K562 (cell line): ENCODE data around the gene PLIN5.

ENCODE experiments used
- HNRNPLL ChIP-seq: fragments of 200-400 bp; formaldehyde crosslinking; IDR thresholded peaks from 2 replicates; pipeline ENCODE4 v1.6.1; 2017; ENCODE audit warnings: low read length, low read depth, mild to moderate bottlenecking; ENCODE audit not compliant: poor library complexity, severe bottlenecking
- SNRNP70 ChIP-seq: fragments of 200-400 bp; formaldehyde crosslinking; optimal IDR thresholded peaks from 2 replicates; pipeline ENCODE3; 2017; ENCODE audit warnings: low read depth, low read length
- TAF1 ChIP-seq: IDR thresholded peaks from 2 replicates; pipeline ENCODE4 v1.6.1; 2011; ENCODE audit warnings: mild to moderate bottlenecking, low read length, moderate library complexity; ENCODE audit not compliant: insufficient read depth, control insufficient read depth, severe bottlenecking; ENCODE audit errors: extremely low read depth
- ZNF384 ChIP-seq: IDR thresholded peaks from 2 replicates; pipeline ENCODE4 v1.6.1; 2012; ENCODE audit warnings: low read depth, low read length, improper control_type of control experiment
- TF ChIP-seq, protein P1 (sequence below): sonication (generic); formaldehyde crosslinking; IDR thresholded peaks from 2 replicates; pipeline ENCODE4 v1.8.1; 2023; ENCODE audit warnings: mild to moderate bottlenecking, missing genetic modification reagents
- TF ChIP-seq, protein P2 (sequence below): sonication (generic); formaldehyde crosslinking; IDR thresholded peaks from 2 replicates; pipeline ENCODE4 v1.8.0; 2022; ENCODE audit warnings: mild to moderate bottlenecking, missing genetic modification reagents
- TF ChIP-seq, protein P3 (sequence below): sonication (generic); formaldehyde crosslinking; IDR thresholded peaks from 2 replicates; pipeline ENCODE4 v1.9.0; 2022; ENCODE audit warnings: mild to moderate bottlenecking, missing genetic modification reagents
- TF ChIP-seq, protein P4 (sequence below): IDR thresholded peaks from 2 replicates; pipeline ENCODE4 v1.6.1; 2014; ENCODE audit warnings: antibody characterized with exemption

DNA sequence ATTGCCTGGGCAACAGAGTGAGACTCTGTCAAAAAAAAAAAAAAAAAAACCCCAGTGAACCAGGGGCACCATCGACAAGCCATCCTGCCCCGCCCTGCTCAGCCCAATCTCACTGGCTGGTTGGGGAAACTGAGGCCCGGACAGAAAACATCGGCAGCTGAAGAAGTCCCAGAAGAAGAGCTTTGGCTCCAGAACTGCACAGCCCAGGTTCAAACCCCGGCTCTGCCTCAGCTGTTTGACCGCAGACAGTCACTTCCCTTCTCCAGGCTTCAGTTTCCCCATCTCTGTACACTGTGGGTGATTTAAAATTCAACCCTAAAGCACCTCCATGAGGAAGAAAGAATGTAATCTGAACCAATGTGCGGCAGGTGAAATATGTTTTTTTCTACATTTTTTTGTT is 33.9 kb upstream of the PLIN5 start:
- TF ChIP-seq, protein P1, sequence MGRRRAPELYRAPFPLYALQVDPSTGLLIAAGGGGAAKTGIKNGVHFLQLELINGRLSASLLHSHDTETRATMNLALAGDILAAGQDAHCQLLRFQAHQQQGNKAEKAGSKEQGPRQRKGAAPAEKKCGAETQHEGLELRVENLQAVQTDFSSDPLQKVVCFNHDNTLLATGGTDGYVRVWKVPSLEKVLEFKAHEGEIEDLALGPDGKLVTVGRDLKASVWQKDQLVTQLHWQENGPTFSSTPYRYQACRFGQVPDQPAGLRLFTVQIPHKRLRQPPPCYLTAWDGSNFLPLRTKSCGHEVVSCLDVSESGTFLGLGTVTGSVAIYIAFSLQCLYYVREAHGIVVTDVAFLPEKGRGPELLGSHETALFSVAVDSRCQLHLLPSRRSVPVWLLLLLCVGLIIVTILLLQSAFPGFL (CRISPR knock-in tag) = no peak
- TF ChIP-seq, protein P2, sequence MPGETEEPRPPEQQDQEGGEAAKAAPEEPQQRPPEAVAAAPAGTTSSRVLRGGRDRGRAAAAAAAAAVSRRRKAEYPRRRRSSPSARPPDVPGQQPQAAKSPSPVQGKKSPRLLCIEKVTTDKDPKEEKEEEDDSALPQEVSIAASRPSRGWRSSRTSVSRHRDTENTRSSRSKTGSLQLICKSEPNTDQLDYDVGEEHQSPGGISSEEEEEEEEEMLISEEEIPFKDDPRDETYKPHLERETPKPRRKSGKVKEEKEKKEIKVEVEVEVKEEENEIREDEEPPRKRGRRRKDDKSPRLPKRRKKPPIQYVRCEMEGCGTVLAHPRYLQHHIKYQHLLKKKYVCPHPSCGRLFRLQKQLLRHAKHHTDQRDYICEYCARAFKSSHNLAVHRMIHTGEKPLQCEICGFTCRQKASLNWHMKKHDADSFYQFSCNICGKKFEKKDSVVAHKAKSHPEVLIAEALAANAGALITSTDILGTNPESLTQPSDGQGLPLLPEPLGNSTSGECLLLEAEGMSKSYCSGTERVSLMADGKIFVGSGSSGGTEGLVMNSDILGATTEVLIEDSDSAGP = no peak
- TF ChIP-seq ZNF384 (no peak), HNRNPLL (no peak), SNRNP70 (no peak), TAF1 (no peak)
- TF ChIP-seq, protein P3, sequence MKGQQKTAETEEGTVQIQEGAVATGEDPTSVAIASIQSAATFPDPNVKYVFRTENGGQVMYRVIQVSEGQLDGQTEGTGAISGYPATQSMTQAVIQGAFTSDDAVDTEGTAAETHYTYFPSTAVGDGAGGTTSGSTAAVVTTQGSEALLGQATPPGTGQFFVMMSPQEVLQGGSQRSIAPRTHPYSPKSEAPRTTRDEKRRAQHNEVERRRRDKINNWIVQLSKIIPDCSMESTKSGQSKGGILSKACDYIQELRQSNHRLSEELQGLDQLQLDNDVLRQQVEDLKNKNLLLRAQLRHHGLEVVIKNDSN (CRISPR knock-in tag) = no peak
- TF ChIP-seq, protein P4, sequence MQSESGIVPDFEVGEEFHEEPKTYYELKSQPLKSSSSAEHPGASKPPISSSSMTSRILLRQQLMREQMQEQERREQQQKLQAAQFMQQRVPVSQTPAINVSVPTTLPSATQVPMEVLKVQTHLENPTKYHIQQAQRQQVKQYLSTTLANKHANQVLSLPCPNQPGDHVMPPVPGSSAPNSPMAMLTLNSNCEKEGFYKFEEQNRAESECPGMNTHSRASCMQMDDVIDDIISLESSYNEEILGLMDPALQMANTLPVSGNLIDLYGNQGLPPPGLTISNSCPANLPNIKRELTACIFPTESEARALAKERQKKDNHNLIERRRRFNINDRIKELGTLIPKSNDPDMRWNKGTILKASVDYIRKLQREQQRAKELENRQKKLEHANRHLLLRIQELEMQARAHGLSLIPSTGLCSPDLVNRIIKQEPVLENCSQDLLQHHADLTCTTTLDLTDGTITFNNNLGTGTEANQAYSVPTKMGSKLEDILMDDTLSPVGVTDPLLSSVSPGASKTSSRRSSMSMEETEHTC = no peak
